ENCODE measurements around the gene NPPB.

The NPPB gene

DNA sequence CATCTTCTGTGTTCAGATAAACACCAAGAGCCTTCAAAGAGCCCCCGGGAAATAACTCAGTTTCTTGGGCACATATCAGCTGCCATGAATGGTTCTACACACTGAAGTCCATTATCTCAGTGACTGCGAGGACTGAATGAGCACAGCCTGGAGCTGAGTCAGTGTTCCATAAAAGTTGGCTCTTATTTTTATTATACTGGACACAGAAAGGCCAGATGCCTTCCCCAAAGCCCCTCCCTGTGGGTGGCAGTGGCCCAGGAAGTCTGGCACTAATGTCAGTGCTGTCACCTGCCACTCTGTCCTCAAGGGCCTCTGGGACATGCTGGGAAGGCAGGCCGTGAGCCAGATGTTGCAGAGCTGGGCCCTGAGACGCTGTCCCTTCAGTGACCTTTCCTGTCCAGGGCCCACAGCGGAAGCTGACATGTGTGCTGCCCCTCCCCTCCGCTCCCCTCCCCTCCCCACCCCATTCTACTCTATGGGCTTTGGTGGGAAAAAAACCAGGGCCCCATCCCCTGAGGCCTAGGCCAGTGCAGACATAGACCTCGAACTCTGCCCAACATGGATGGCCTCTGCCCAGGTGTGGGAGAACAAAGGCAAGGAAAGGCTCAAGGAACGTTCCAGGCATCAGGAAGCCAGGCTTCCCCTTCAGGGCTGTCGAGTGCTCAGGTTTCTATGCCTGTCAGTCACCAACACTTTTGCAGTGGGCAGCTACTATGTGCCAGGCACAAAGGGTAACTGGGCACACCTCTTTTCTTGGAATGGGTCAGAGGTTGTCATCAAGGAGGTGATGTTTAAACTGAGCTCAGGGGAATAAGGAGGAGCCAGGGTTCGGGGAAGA is 22.4 kb upstream of the NPPB start:
- no peak for DNase-seq

DNA sequence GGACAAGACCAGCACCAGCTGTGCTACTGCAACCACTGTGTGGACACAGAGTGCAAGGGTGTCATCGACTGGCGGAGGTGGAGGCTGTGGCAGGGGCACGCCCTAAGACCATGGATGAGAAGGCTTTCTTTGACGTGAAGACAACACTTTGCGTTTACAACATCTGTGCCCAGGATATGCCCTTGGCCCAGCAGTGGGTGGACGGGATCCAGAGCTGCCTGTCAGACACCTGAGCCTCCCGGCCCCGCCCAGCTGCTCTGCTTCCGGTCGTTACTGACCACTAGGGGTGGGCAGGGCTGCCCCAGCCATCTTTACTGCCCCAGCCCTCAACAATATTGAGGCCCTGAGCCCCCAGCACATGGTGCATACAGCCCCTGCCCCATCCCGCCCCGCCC is 21.4 kb upstream of the NPPB start:
- DNase-seq = no peak

DNA sequence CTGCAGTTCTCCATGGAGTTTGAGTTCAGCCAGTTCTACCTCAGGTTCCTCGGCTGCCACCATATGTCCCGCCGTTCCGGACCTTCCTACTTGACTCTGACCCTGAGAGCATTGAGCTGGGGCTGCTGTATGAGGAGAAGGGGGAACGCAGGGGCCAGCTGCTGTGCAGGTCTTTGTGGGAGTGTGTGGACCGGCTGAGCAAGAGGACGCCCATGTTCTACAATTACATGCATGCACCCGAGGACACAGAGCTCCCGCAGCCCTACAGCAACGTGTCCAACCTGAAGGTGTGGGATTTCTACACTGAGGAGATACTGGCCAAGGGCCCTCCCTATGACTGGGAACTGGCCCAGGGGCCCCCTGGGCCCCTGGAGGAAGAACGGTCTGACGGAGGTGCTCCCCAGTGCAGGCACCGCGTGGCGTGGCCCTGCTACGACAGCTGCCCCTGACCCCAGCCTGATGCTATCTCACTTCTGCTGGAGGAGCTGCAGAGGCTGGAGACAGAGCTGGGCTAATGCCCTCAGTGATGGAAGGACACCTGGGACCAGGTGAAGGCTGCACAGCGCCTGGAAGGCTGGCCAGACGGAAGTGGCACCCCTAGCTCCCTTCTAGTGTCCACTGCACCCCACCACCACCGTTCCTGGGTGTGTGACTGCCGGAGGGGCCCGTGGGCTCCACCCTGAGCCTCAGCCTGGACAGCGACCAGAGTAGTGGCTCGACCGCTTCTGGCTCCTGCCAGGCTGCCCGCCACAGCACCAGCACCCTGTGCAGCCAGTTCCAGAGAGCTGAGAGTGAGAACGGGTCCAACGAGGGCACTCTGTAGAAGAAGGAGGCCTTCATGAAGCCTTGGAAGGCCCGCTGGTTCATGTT is 20.8 kb upstream of the NPPB start:
- DNase-seq = no peak

DNA sequence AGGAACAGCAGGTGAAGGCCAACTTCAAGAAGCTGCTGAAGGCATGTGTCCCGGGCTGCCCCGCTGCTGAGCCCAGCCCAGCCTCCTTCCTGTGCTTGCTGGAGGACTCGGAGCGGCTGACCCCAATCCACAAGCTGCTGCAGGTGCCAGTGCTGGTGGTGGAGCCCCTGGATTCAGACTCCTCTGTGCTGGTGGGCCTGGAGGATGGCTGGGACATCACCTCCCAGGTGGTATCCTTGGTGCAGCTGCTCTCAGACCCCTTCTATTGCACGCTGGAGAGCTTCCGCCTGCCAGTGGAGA is 20.1 kb upstream of the NPPB start:
- no peak for DNase-seq

DNA sequence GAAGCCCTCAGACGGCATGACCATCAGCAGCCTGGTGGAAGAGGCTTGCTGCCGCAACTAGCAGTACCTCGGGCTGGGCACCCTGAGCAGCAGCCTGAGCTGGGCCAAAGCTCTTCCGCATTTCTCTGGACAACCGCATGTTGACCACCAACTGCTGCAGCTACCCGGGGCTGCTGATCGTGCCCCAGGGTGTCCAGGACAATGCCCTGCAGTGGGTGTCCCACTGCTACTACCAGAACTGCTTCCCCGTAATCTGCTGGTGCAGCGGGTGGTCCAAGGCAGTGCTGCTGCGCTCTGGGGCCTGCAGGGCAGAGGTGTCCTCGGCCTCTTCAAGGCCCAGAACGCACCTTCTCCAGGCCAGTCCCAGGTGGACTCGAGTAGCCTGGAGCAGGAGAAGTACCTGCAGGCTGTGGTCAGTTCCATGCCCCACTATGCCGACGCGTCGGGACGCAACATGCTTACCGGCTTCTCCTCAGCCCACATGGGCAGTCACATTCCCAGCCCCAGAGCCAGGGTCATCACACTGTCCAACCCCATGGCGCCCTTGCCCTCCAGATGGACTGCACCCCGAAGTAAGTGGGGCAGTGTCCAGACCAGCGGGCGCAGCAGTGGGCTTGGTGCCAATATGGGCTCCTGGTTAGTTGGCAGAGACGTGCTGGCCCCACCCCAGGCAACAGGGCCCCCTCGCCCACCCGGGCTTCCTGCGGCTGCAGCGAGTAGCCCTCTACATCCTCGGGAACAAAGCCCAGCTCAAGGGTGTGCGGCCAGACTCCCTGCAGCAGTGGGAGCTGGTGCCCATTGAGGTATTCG is 19.5 kb upstream of the NPPB start:
- DNase-seq = no peak

DNA sequence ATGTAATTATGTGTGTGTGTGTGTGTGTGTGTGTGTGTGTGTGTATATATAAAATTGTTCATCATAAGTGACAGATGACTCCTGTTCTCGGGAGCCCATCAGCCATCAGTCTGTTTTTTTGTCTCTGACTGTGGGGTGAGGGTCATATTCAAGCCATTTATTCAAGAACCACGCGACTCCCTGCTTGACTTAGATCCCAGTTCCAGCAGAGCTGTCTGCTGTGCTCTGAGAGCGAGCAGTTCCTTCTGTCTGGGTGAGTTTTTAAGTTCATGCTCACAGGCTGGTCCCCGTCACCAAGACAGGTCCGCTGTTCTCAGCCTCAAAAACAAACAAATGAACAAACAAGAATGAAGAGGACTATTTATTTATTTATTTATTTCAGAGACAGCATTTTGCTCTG is 18.3 kb upstream of the NPPB start:
- no peak for DNase-seq

DNA sequence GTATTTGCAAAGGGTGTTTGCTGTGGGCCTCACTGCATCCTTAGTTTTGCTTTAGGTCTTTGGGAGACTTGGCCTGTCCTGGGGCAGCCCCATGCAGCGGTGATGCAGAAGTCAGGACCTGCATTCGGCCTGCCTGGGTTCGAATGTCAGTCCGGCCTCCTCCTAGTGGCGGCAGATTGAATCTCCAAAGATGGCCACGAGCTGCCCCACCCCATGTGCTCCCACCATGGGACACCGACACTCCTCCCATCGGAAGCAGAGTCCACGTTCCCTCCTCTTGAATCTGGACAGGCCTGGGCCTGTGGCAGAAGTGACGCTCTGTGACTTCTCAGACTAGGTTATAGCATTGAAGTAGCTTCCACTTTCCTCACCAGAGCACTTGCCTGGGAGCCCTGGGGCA is 16.3 kb upstream of the NPPB start:
- no peak for DNase-seq

DNA sequence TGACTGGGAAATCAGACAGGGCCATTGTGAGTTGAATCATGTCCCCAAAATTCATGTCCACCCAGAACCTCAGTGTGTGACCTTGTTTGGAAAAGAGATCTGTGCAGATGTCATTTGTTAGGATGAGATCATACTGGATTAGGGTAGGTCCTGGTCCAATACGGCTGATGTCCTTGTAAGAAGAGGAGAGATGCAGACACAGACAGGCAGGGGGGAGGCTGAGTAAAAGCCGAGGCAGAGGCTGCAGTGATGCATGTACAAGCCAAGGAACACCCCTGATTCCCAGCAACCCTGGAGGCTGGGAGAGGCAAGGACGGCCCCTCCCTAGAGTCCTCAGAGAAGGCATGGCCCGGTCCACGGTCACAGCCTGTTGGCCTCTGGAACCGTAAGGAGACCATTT is 15.9 kb upstream of the NPPB start:
- no peak for DNase-seq

DNA sequence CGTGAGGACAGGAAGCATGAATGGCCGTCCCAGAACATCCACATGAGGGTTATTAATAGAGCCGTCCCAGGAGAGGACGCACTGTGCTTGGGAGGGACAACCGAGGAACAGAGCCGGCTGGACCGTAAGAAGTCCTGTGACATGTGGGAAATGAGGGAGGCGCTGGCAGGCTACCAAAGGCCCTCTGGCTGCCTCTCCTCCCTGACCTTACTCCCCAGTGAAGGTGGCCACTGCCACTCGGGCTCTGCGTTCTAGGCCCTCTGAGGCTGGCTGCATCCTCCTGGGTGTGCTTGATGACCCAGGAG is 15.5 kb upstream of the NPPB start:
- no peak for DNase-seq

DNA sequence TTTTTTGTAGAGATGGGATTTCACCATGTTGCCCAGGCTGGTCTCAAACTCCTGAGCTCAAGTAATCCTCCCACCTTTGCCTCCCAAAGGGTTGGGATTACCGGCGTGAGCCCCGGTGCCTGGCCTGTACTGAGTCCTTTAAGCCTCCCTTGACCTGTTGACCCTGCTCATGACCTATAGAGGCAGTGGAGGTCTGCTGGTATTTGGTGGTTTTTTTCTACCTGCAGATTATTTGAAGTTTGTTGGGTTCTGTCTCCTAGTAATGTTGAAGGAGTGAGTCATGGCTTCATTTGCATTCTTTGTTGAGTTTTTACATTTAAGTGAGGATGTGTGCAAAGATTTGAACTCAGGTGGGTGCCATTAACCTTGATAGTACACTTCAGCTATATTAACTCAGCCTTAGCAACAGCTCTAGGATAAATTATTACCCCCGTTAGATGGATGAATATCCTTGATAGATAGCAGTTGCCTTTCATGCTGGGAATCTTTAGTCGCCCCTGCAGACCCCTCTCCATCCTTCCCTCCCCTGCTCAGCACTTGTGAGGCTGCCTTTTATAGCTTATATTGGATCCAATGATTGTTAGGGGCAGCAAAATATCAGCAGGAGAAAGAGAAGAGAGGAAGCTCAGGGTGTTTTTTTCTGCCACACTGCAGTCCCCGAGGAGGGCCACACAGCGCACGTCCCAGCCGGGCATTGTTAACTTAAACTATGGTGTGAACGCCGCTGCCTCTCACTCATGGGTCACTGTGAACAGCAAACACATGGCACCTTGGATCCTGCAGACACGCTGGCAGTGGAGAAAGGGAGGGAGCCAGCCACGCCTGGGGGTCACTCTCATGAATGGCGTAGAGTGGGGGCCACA is 14.9 kb upstream of the NPPB start:
- no peak for DNase-seq

DNA sequence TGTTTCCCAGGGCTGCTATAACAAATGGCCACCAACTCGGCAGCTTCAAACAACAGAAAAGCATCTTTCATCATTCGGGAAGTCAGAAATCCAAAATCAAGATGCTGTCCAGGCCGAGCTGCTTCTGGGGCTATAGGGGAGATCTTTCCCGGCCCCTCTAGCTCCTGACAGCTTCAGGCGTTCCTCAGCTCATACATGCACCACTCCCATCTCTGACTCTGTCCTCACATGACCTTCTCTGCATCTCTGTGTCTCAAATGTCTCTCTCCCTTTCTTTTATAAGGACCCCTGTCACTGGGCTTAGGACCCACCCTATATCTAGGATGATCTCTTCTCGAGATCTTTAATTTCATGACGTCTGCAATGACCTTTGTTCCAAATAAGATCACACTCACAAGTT is 13.8 kb upstream of the NPPB start:
- no peak for DNase-seq

DNA sequence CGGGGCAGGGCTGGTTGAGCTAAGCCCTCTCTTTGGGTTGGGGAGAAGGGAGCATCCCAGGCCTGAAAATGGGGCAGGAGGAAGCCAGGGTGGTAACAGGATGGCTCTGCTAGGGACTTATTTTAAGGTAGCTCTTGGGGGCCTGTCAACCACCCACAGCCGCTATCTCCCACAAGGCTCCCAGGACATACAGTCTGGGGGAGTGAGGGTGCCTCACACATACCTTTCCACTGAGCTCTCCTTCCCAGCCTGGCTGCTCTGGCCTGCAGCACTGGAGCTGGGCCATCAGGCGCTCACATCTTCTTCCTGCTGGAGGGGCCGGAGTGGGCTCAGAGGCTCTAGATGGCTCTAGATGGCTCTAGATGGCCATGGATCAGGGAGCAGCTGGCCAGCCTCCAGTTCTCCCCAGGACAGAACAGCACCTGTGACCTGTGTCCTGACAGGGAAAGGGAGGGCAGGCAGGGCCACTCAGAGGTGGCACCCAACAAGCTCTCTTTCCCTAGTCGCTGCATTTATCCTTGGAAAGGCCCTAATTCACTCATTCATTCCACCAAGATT is 11.0 kb upstream of the NPPB start:
- DNase-seq = no peak

DNA sequence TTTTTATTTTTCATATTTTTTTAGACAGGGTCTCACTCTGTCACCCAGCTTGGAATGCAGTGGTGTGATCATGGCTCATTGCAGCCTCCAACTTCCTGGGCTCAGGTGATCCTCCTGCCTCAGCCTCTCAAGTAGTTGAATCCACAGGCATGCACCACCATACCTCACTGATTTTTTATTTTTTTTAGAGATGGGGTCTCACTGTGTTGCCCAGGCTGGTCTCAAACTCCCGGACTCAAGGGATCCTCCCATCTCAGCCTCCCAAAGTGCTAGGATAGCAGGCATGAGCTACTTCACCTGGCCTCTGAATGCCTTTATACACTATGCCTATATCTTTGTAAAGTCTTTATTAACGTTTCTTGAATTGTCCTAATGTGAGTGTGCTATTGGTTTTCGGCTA is 10.4 kb upstream of the NPPB start:
- DNase-seq = no peak

DNA sequence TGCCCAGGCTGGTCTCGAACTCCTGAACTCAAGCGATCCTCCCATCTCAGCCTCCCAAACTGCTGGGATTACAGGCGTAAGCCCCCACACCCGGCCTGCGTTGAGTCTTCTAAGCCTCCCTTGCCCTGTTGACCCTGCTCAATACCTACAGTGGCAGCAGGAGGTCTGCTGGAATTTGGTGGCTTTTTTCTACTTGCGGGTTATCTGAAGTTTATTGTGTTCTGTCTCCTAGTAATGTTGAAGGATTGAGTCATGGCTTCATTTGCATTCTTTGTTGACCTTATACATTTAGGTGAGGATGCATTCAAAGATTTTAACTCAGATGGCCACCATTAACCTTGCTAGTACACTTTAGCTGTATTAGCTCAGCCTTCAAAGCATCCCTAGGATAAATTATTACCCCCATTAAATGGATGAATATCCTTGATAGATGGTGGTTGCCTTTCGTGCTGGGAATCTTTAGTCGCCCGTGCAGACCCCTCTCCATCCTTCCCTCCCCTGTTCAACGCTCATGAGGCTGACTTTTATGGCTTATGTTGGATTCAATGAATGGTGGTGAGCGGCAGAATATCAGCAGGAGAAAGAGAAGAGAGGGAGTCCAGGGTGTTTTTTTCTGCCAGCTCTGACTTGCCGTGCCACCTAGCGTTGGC is 9.7 kb upstream of the NPPB start:
- DNase-seq = no peak

DNA sequence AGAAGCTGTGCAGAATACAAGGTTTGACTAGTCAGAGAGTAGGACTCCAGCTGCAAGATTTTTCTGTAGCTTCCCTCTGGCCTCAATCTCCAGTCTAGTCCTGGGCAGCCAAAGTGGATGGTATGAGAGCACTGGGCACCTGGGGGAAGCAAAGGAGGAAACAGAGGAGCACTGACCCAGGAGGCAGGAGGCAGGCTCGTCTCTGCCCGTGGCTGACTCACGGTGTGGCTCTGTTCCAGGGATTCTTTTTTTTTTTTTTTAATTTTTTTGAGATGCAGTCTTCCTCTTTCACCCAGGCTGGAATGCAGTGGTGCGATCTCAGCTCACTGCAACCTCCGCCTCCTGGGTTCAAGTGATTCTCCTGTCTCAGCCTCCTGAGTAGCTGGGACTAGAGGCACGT is 4.1 kb upstream of the NPPB start:
- DNase-seq = peak; percentile 19

DNA sequence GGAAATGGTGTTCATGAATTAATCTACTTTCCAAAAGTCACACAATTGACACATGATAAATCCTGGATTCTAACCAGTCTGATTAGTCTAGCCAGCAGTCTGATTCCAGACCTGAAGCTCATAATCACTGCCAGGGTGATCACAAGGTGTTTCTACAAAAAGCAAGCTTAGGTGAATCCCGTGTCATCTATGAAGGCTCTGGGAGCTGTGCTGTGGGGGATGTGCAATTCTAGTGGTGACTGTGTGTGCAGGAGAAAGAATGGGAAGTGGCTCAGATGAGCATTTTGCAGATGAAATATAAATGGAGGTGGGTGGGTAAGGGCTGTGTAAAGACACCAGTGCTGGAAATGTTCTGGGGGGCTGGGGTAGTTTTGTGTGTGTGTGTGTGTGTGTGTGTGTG is 1.8 kb upstream of the NPPB start:
- DNase-seq = no peak

DNA sequence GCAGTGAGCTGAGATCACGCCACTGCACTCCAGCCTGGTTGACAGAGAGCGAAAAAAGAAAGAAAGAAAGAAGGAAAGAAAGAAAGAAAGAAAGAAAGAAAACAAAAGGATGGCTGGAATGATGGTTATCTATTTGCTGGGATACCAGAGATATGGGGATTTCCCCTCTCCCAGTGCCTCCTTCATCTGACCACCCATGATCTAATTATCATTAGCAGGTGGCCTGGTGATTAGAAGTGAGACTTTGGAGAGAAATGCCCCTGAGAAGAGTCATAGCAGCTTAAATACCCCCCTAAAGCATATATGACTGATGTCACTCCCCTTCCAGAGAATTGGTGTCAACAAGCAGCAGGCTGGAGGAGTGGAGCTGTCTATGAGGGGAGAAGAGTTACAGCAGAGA is 1.3 kb upstream of the NPPB start:
- no peak for DNase-seq

DNA sequence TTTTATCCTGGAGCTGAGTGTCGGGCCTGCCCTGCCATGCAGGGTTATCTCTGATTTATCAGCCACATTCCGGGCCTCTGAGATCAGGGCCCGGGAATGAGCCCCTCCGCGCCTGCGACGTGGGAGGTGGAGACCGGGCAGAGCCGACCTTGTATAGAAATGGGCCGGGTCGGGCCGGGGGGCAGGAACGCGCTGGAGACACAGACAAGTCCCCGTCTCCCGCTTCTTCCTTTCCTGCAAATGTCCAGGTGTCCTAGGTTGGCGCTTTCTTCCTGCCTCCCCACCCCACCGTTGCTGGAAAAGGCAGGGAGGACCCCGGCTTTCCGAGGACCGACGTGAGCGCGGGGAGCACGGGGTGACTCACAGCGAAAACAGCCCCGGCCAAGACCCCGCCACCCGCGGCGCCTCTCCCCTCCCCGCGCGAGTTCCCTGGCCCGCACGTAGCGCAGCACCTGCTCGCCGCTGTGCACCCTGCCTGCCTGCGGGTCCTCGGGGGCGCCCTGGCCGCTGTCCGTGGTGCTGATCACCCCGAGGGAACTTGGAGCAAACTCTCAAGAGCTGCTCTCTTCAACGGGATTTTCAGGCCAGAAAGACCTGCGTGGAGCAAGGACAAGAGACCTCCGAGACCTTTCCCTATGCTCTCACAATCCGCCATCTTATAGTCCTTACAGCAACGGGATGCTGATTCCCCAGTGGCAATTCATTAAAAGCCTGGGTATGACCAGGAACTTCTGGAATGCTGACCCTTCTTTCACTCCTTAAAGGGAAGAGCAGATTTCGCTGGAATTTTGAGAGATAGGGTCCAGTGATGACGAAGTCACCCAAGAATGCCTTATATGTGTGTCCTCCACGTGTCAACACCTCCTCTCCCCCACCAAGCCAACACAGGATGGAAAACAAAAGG is 475 bp upstream of the NPPB start:
- peak; percentile 41 for DNase-seq

DNA sequence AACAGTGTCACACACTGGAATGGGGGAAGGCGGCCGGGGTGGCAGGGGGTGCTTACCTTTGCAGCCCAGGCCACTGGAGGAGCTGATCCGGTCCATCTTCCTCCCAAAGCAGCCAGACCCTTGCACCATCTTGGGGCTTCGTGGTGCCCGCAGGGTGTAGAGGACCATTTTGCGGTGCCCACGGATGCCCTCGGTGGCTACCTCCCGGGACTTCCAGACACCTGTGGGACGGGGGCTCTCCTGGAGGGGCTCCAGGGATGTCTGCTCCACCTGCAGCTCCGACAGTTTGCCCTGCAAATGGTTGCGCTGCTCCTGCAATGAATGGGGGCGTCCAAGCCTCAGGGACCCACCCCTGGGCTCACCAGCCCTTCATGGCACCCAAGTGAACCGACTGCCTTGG is 587 bp downstream of the NPPB start:
- DNase-seq = no peak

DNA sequence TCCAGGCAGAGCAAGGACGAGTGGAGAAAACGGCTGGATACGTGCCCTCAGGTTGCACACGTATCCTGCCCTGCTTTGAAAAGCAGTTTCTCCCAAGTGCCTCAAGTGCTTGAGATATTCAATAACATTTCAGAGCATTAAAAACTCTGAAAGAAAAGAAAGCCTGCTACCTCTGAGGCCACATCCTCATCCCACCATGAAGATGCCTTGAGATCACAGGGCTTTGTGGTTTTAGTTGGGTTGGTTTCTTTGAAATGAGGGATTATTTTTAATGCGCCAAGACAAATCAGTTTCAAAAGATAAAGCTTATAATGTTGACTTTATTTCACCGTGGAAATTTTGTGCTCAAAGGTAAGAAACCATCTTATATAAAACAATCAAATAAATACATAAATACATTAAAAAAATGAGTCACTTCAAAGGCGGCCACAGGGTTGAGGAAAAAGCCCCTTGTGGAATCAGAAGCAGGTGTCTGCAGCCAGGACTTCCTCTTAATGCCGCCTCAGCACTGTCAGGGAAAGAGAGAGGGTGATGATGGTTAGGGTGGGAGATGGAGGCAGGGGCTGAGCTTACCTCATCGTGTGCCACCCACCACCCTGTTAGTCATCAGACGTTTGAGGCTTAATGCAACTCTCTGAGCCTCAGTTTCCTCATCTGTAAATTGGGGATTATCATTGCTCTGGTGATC is 1.4 kb downstream of the NPPB start:
- no peak for DNase-seq
